B cell (primary cell): ENCODE measurements around the gene APCDD1. TPM values are rescaled to one million over a fixed set of nuclear protein-coding genes. Genes with fewer than 3 reads are reported as not detected.

ENCODE experiments used
- ATAC-seq: fragments of 200-7000 bp; cut with Tn5 transposase; one replicate; pipeline ENCODE4 v1.10.0; 2021; ENCODE audit warnings: low read depth, mild to moderate bottlenecking, moderate number of reproducible peaks, moderate library complexity
- CTCF ChIA-PET: fragments of 350-600 bp; sonication (Branson Sonifier 250); formaldehyde crosslinking; loops from one replicate; lab custom pipeline; 2021; ENCODE audit warnings: antibody characterized with exemption, inconsistent platforms; lab: Charles Lee
- POLR2A ChIA-PET: fragments of 350-600 bp; sonication (Branson Sonifier 250); formaldehyde crosslinking; loops from one replicate; lab custom pipeline; 2021; ENCODE audit warnings: antibody characterized with exemption; lab: Charles Lee
- DNase-seq: peaks from one replicate; pipeline ENCODE4 v3.0.0; 2013
- H2AFZ ChIP-seq: 2 replicates; pipeline ENCODE4 v1.6.1; 2012; ENCODE audit warnings: mild to moderate bottlenecking, low read depth, low read length; ENCODE audit not compliant: insufficient read depth, poor library complexity, severe bottlenecking
- H3K27ac ChIP-seq, 2 donors: 1 replicate in 1 of 2; 2 replicates in 1 of 2; pipeline ENCODE4 v1.5.1; 2012 to 2013; ENCODE audit warnings: low read length in 2 of 2, mild to moderate bottlenecking in 2 of 2, moderate library complexity in 1 of 2
- H3K27me3 ChIP-seq, 4 experiments: fragments of 200-600 bp in 1 of 4; sonication (generic) in 1 of 4; replicated peaks in 1 of 4; 1 replicate in 2 of 4; 2 replicates in 2 of 4; pipeline versions ENCODE4 v1.6.1 to v1.7.0; 2013 to 2016; ENCODE audit warnings: low read length in 3 of 4, mild to moderate bottlenecking in 2 of 4, mixed read lengths in 1 of 4, moderate library complexity in 1 of 4; ENCODE audit not compliant: insufficient read depth in 4 of 4, control insufficient read depth in 3 of 4; ENCODE audit errors: control extremely low read depth in 1 of 4
- H3K36me3 ChIP-seq, 2 experiments: replicated peaks in 1 of 2; 1 replicate in 1 of 2; 2 replicates in 1 of 2; pipeline versions ENCODE4 v1.6.1 to v1.7.1; 2013; ENCODE audit warnings: low read length in 1 of 2; ENCODE audit not compliant: insufficient read depth in 2 of 2, control insufficient read depth in 1 of 2; ENCODE audit errors: control extremely low read depth in 1 of 2, extremely low read depth in 1 of 2
- H3K4me1 ChIP-seq, 2 donors: fragments of 200-600 bp in 1 of 2; sonication (generic) in 1 of 2; 1 replicate in 1 of 2; 2 replicates in 1 of 2; pipeline versions ENCODE4 v1.5.1 to v1.6.1; 2013 to 2017; ENCODE audit warnings: low read length in 2 of 2; ENCODE audit not compliant: control insufficient read depth in 2 of 2, insufficient read depth in 2 of 2
- H3K4me2 ChIP-seq: replicated peaks from 2 replicates; pipeline ENCODE3; 2012; ENCODE audit warnings: mild to moderate bottlenecking, low read depth, low read length; ENCODE audit not compliant: poor library complexity, severe bottlenecking
- H3K4me3 ChIP-seq, 5 experiments: fragments of 200-600 bp in 1 of 5; sonication (generic) in 1 of 5; 1 replicate in 3 of 5; 2 replicates in 2 of 5; pipeline versions ENCODE4 v1.5.1 to v1.7.0; 2011 to 2016; ENCODE audit warnings: low read length in 4 of 5, mild to moderate bottlenecking in 4 of 5, low read depth in 2 of 5, control low read depth in 1 of 5, moderate library complexity in 1 of 5; ENCODE audit not compliant: insufficient read depth in 1 of 5; ENCODE audit errors: control extremely low read depth in 1 of 5, extremely low read depth in 1 of 5
- H3K79me2 ChIP-seq: fragments of 200-600 bp; sonication (generic); one replicate; pipeline ENCODE4 v1.6.0; 2016; ENCODE audit warnings: low read length; ENCODE audit not compliant: control insufficient read depth, insufficient read depth
- H3K9ac ChIP-seq: fragments of 200-600 bp; sonication (generic); 2 replicates; pipeline ENCODE4 v1.6.1; 2017; ENCODE audit warnings: mild to moderate bottlenecking, low read length, moderate library complexity
- H3K9me3 ChIP-seq, 3 donors: one replicate each; pipeline versions ENCODE4 v1.6.1 to v1.7.1; 2013; ENCODE audit warnings: low read length in 2 of 3; ENCODE audit not compliant: control insufficient read depth in 2 of 3, insufficient read depth in 1 of 3; ENCODE audit errors: control extremely low read depth in 1 of 3
- H4K20me1 ChIP-seq: 2 replicates; pipeline ENCODE4 v1.6.0; 2012; ENCODE audit warnings: mild to moderate bottlenecking, low read length; ENCODE audit not compliant: insufficient read depth, control insufficient read depth, poor library complexity, severe bottlenecking
- H3K27ac Mint-ChIP-seq: one replicate; pipeline ENCODE4 v1.8.0; 2021; ENCODE audit warnings: mixed read lengths
- H3K27me3 Mint-ChIP-seq: one replicate; pipeline ENCODE4 v1.8.0; 2021; ENCODE audit warnings: mixed read lengths
- H3K4me1 Mint-ChIP-seq: one replicate; pipeline ENCODE4 v1.8.0; 2021; ENCODE audit warnings: mixed read lengths
- H3K4me3 Mint-ChIP-seq: one replicate; pipeline ENCODE4 v1.8.0; 2021; ENCODE audit warnings: mixed read lengths
- H3K9me3 Mint-ChIP-seq: one replicate; pipeline ENCODE4 v1.8.0; 2022; ENCODE audit warnings: mixed read lengths; ENCODE audit not compliant: insufficient read depth
- EZH2 ChIP-seq: IDR thresholded peaks from 2 replicates; pipeline ENCODE4 v1.6.1; 2012; ENCODE audit warnings: borderline replicate concordance, low read depth, mild to moderate bottlenecking, moderate library complexity, low read length; ENCODE audit not compliant: insufficient read depth, poor library complexity, severe bottlenecking
- WGBS: methylation state at CpG from one replicate; pipeline ENCODE4 v1.1.5; 2013; ENCODE audit warnings: missing lambda C conversion rate; ENCODE audit not compliant: insufficient coverage; 5-methylcytosine and 5-hydroxymethylcytosine counted together
- intact Hi-C: fragments of 100-400 bp; cut with micrococcal nuclease; formaldehyde crosslinking; loops from one replicate; pipeline ENCODE4 v1.10.0; 2022
- polyA plus RNA-seq: library from polyadenylated mRNA; depleted of rRNA; stranded (reverse); fragments of >200 nt; gene quantifications from 2 replicates; pipeline ENCODE4 v1.2.3, GENCODE V29; 2012
- total RNA-seq, 2 donors: library from RNA; stranded (reverse); fragments of 120-200 nt in 1 of 2; gene quantifications; 1 replicate in 1 of 2; 2 replicates in 1 of 2; pipeline versions ENCODE4 v1.2.3 to v1.2.4, GENCODE V29; 2013 to 2022
- TF ChIP-seq, protein P1 (sequence below): fragments of 200-600 bp; IDR thresholded peaks from one replicate; pipeline ENCODE4 v1.8.0; 2022; ENCODE audit warnings: antibody characterized with exemption, mild to moderate bottlenecking

The APCDD1 gene
- total and polyA plus RNA-seq, 2 donors (not counting 1 experiment from before 2014, with no cell fraction given): 1.0 to 1.1 TPM

DNA sequence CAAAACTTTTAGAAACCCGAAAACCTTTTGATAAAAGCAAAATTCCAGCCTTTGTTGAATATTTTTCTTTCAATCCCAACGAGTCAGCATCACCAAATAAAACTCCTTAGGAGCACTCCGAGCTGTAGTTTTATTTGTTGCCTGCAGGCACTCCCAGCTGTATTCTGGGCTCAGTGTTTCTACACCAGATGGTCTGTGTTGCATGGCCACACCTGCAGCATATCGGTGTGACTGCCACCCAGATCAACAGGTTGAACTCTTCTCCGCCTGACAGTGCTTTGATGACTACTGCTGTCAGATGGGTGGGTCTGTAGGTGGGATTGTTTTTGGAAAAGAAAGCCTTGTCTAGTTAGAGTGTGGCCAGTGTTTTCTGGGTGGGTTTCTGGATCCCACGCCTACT, 32.7 kb downstream of the APCDD1 start:
- Mint-ChIP-seq H3K27me3 (no peaks in the 10 kb centered on the region), H3K4me3 (no peak overlapping the region), H3K4me1 (peaks cover 50% of the 10 kb centered on the region), H3K27ac (peak overlapping the region; percentile 26), H3K9me3 (no peaks in the 10 kb centered on the region)
- H3K79me2 ChIP-seq: no peaks in the 10 kb centered on the region
- no peaks in the 10 kb centered on the region for H3K9me3 ChIP-seq
- WGBS: 60% methylated on average over 6 of the region's 6 CpGs
- POLR2A ChIA-PET: no interaction called here
- H3K27me3 ChIP-seq: no peaks in the 10 kb centered on the region
- H3K4me2 ChIP-seq: no peak overlapping the region
- no peaks in the 10 kb centered on the region for H4K20me1 ChIP-seq
- H3K9ac ChIP-seq: no peak overlapping the region
- ATAC-seq (no peak), DNase-seq (no peak)
- H3K27ac ChIP-seq: no peak overlapping the region
- TF ChIP-seq, protein P1, sequence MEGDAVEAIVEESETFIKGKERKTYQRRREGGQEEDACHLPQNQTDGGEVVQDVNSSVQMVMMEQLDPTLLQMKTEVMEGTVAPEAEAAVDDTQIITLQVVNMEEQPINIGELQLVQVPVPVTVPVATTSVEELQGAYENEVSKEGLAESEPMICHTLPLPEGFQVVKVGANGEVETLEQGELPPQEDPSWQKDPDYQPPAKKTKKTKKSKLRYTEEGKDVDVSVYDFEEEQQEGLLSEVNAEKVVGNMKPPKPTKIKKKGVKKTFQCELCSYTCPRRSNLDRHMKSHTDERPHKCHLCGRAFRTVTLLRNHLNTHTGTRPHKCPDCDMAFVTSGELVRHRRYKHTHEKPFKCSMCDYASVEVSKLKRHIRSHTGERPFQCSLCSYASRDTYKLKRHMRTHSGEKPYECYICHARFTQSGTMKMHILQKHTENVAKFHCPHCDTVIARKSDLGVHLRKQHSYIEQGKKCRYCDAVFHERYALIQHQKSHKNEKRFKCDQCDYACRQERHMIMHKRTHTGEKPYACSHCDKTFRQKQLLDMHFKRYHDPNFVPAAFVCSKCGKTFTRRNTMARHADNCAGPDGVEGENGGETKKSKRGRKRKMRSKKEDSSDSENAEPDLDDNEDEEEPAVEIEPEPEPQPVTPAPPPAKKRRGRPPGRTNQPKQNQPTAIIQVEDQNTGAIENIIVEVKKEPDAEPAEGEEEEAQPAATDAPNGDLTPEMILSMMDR: no peak
- TF ChIP-seq EZH2: no peak
- CTCF ChIA-PET: no interaction called here
- peaks cover 40 to 48% of the 10 kb centered on the region in 2 donors for H3K4me1 ChIP-seq
- no peak overlapping the region for H3K4me3 ChIP-seq
- no peaks in the 10 kb centered on the region for H3K36me3 ChIP-seq
- H2AFZ ChIP-seq: peak overlapping the region; percentile 39
- intact Hi-C loops: no loop called here

DNA sequence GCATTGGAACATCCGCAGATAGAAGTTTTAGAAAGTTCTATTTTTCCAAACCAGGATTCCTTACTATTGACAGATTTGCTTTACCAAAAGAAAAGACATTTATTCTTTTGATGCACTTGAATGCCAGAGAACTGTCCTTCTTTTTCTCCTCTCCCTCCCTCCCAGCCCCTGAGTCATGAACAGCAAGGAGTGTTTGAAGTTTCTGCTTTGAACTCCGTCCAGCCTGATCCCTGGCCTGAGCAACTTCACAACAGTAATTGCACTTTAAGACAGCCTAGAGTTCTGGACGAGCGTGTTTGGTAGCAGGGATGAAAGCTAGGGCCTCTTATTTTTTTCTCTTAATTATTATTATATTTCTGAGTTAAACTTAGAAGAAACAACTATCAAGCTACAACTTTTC, 33.6 kb downstream of the APCDD1 start:
- WGBS: no CpG with 5 or more reads among the region's 4 CpGs
- no peak for ATAC-seq
- H3K27ac ChIP-seq: no peak overlapping the region
- Mint-ChIP-seq H3K27ac (no peak overlapping the region), H3K4me3 (no peak overlapping the region), H3K4me1 (peaks cover 42% of the 10 kb centered on the region), H3K9me3 (no peaks in the 10 kb centered on the region), H3K27me3 (no peaks in the 10 kb centered on the region)
- no peaks in the 10 kb centered on the region for H3K79me2 ChIP-seq
- ChIA-PET POLR2A (no interaction called here), CTCF (interaction anchor here (0.6 to 1.1 kb wide), 3 partner anchors 22 to 516 kb away, joined by 3 read pairs; no protein-coding TSS in a partner anchor)
- no peaks in the 10 kb centered on the region for H3K27me3 ChIP-seq
- no peaks in the 10 kb centered on the region for H4K20me1 ChIP-seq
- H3K4me3 ChIP-seq: no peak overlapping the region
- no peak for TF ChIP-seq EZH2
- TF ChIP-seq, protein P1: no peak
- no peak overlapping the region for H2AFZ ChIP-seq
- H3K4me1 ChIP-seq: peaks cover 33 to 39% of the 10 kb centered on the region in 2 donors
- H3K9ac ChIP-seq: no peak overlapping the region
- H3K9me3 ChIP-seq: no peaks in the 10 kb centered on the region
- intact Hi-C loops: no loop called here
- no peak for DNase-seq
- H3K36me3 ChIP-seq: no peaks in the 10 kb centered on the region
- H3K4me2 ChIP-seq: no peak overlapping the region
